Ascending aorta (tissue), 2 donors: ENCODE data around the gene PRKCI. TPM values are rescaled to one million over a fixed set of nuclear protein-coding genes. Genes with fewer than 3 reads are reported as not detected.

ENCODE experiments used
- DNase-seq, 2 donors: peaks; one replicate each; pipeline ENCODE4 v3.0.0-alpha.2; 2019; ENCODE audit warnings: low spot score in 2 of 2
- H3K27ac ChIP-seq, 2 donors: fragments of 200-600 bp; sonication (generic); one replicate each; pipeline ENCODE4 v1.5.1; 2016 to 2017; ENCODE audit warnings: mild to moderate bottlenecking in 1 of 2
- H3K27me3 ChIP-seq: fragments of 200-600 bp; sonication (generic); one replicate; pipeline ENCODE4 v1.5.1; 2017
- H3K36me3 ChIP-seq, 2 donors: fragments of 200-600 bp; sonication (generic); one replicate each; pipeline ENCODE4 v1.5.1; 2016
- H3K4me1 ChIP-seq, 2 donors: fragments of 200-600 bp; sonication (generic); one replicate each; pipeline ENCODE4 v1.5.1; 2016 to 2017; ENCODE audit warnings: mild to moderate bottlenecking in 1 of 2
- H3K4me3 ChIP-seq, 2 donors: fragments of 200-600 bp; sonication (generic); one replicate each; pipeline ENCODE4 v1.5.1; 2016 to 2017; ENCODE audit warnings: mild to moderate bottlenecking in 1 of 2
- H3K9me3 ChIP-seq, 2 donors: fragments of 200-600 bp; sonication (generic); one replicate each; pipeline ENCODE4 v1.5.1; 2016
- intact Hi-C: fragments of 100-400 bp; cut with DNase I; formaldehyde crosslinking; loops from one replicate; pipeline ENCODE4 v1.15.1; 2023
- total RNA-seq: library from RNA; depleted of rRNA; stranded (reverse); fragments of >200 nt; gene quantifications from one replicate; pipeline ENCODE4 v1.1.0, GENCODE V29; 2016
- TF ChIP-seq, protein P1 (sequence below), 3 experiments: fragments of 200-600 bp in 2 of 3; fragments of 450-650 bp in 1 of 3; sonication (generic) in 2 of 3; IDR thresholded peaks; one replicate each; pipeline ENCODE4 v1.5.1; 2016 to 2019; ENCODE audit warnings: antibody characterized with exemption in 3 of 3, mild to moderate bottlenecking in 1 of 3, moderate library complexity in 1 of 3

The PRKCI gene
- total RNA-seq, 1 donor from 2014 or later = 20.3 TPM

DNA sequence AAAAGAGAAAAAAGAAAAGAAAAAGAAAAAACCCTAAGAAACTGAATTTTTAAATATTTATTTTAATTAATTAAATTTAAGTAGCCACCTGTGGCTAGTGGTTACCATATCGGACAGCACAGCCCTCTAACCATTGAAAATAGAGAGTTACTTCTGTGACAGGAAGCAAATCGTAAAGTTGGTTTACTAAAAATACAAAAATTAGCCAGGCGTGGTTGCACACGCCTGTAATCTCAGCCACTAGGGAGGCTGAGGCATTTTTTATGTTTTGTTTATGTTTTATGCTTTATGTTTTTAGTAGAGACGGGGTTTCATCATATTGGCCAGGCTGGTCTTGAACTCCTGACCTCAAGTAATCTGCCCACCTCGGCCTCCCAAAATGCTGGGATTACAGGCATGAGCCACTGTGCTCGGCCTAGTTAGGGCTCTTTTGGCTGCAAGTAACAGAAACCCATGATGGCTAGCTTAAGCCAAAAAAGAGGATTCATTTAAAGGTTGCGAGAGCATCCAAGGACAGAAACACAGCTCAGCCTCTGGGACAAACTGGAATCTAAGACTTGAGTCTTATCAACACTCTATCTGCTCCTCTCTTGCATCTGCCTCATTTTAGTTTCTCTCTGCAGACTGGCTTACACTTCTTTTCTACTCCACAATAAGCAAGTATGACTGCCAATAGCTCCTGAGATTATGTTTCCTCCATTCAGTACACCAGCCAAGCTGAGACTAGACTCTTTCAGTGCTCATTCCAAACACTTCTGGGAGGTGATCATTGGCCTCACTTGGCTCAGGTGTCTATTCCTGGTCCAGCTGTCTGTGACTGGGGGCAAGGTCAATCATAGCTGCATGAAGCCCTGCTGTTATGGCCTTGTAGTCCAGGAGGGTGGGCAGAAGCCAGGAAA is 128.5 kb downstream of the PRKCI start:
- no peak for DNase-seq
- TF ChIP-seq, protein P1, sequence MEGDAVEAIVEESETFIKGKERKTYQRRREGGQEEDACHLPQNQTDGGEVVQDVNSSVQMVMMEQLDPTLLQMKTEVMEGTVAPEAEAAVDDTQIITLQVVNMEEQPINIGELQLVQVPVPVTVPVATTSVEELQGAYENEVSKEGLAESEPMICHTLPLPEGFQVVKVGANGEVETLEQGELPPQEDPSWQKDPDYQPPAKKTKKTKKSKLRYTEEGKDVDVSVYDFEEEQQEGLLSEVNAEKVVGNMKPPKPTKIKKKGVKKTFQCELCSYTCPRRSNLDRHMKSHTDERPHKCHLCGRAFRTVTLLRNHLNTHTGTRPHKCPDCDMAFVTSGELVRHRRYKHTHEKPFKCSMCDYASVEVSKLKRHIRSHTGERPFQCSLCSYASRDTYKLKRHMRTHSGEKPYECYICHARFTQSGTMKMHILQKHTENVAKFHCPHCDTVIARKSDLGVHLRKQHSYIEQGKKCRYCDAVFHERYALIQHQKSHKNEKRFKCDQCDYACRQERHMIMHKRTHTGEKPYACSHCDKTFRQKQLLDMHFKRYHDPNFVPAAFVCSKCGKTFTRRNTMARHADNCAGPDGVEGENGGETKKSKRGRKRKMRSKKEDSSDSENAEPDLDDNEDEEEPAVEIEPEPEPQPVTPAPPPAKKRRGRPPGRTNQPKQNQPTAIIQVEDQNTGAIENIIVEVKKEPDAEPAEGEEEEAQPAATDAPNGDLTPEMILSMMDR (IDR thresholded peaks at IDR 0.05) = no peak
- intact Hi-C loops = loop anchor here (10.0 kb wide), 1 partner anchor 1026 kb away; no protein-coding TSS in a partner anchor

GRCh38 chr3:170352936-170353335 is 130.7 kb downstream of the PRKCI start:
- Histone ChIP-seq H3K27me3 (no peaks in the 10 kb centered on the region), H3K4me1 (peaks cover 2 to 6% of the 10 kb centered on the region in 2 donors), H3K9me3 (no peaks in the 10 kb centered on the region), H3K4me3 (no peak overlapping the region), H3K27ac (no peak overlapping the region), H3K36me3 (no peaks in the 10 kb centered on the region)
- TF ChIP-seq, protein P1 (IDR thresholded peaks at IDR 0.05) = no peak
- intact Hi-C loops = loop anchor here (10.0 kb wide), 1 partner anchor 1028 kb away; no protein-coding TSS in a partner anchor
- no peak for DNase-seq

More for the DNA sequence above, 128.5 kb downstream of the PRKCI start:
- Histone ChIP-seq H3K27me3 (no peaks in the 10 kb centered on the region), H3K4me3 (no peak overlapping the region), H3K4me1 (peaks cover 0 to 5% of the 10 kb centered on the region in 2 donors), H3K9me3 (no peaks in the 10 kb centered on the region), H3K36me3 (no peaks in the 10 kb centered on the region), H3K27ac (no peak overlapping the region)

DNA sequence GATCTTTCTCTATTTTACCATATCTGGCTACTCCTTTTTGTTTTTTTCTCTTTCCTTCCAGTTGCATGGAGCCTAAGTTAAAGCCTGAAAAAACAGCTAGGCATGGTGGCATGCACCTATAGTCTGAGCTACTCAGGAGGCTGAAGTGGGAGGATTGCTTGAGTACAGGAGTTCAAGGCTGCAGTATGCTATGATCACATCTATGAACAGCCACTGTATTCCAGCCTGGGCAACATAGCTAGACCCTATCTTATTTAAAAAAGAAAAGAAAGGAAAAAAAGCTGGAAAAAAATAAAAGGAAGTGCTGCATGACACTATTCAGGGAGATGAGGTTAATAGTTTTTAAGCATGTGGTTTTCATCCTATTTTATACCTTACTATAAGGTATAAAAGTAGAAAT is 131.3 kb downstream of the PRKCI start:
- DNase-seq = no peak
- H3K4me3 ChIP-seq = no peak overlapping the region
- H3K27me3 ChIP-seq = no peaks in the 10 kb centered on the region
- no peaks in the 10 kb centered on the region for H3K36me3 ChIP-seq
- intact Hi-C loops = loop anchor here (10.0 kb wide), 1 partner anchor 1029 kb away; no protein-coding TSS in a partner anchor
- H3K4me1 ChIP-seq = peaks cover 2 to 6% of the 10 kb centered on the region in 2 donors
- H3K9me3 ChIP-seq = no peaks in the 10 kb centered on the region
- no peak overlapping the region for H3K27ac ChIP-seq
- TF ChIP-seq, protein P1 (IDR thresholded peaks at IDR 0.05) = no peak

- H3K9me3 ChIP-seq = no peaks in the 10 kb centered on the region
- no peak for DNase-seq
- no peaks in the 10 kb centered on the region for H3K27me3 ChIP-seq
- TF ChIP-seq, protein P1 (IDR thresholded peaks at IDR 0.05) = no peak
- intact Hi-C loops = loop anchor here (5.0 to 10.0 kb wide), 3 partner anchors 518 to 1030 kb away; partner anchors contain the start of gene RPL22L1
- no peak overlapping the region for H3K27ac ChIP-seq
- peaks cover 8 to 9% of the 10 kb centered on the region in 2 donors for H3K4me1 ChIP-seq
- no peak overlapping the region for H3K4me3 ChIP-seq
- H3K36me3 ChIP-seq = peaks cover 0 to 3% of the 10 kb centered on the region in 2 donors
Observed at GRCh38 chr3:170354760-170355159, 132.5 kb downstream of the PRKCI start.

Other genes with a start within 250 kb of the PRKCI start
- gene GPR160, start 184.4 kb upstream of the PRKCI start, total RNA-seq = 7.3 TPM
- gene PHC3, start 40.7 kb upstream of the PRKCI start, total RNA-seq = 43.3 TPM
- gene SKIL, start 135.3 kb downstream of the PRKCI start, total RNA-seq = 30.2 TPM
- 7.0 TPM for gene CLDN11, start 196.4 kb downstream of the PRKCI start, total RNA-seq